GM12878 (cell line): ENCODE measurements around the gene DRD1. TPM values are rescaled to one million over a fixed set of nuclear protein-coding genes. Genes with fewer than 3 reads are reported as not detected.

Experiments used
- ATAC-seq: fragments of 200-7000 bp; cut with Tn5 transposase; 3 replicates; pipeline ENCODE4 v1.9.1; 2020; ENCODE audit warnings: mild to moderate bottlenecking, moderate library complexity
- BruUV-seq: library from RNA; stranded (reverse); fragments of 400-500 nt; replicated peaks from 2 replicates; lab custom pipeline; 2021; lab: Mats Ljungman, UMichigan
- CTCF ChIA-PET: fragments of 300-600 bp; sonication (Branson Sonifier 250); formaldehyde crosslinking; extraction: SDS; loops from one replicate; lab custom pipeline; 2021; ENCODE audit warnings: inconsistent platforms; lab: Yijun Ruan, JAX
- POLR2A ChIA-PET: fragments of 350-600 bp; formaldehyde crosslinking; extraction: SDS; loops from one replicate; lab custom pipeline; 2021; ENCODE audit warnings: inconsistent platforms; lab: Charles Lee
- RAD21 ChIA-PET: fragments of 300-600 bp; sonication (Branson Sonifier 250); formaldehyde crosslinking; loops from one replicate; lab custom pipeline; 2023; ENCODE audit warnings: antibody characterized with exemption; ENCODE audit not compliant: unreplicated experiment; lab: Charles Lee
- SMC1A ChIA-PET: fragments of 300-600 bp; sonication (Branson Sonifier 250); formaldehyde crosslinking; loops from one replicate; lab custom pipeline; 2023; ENCODE audit not compliant: unreplicated experiment, uncharacterized antibody; lab: Charles Lee
- DNase-seq: peaks from one replicate; pipeline ENCODE4 v3.0.0-alpha.2; 2011; ENCODE audit warnings: low read depth, low spot score
- FAIRE-seq: peaks from 3 replicates; lab custom pipeline; 2011; peaks lifted over from hg19 to GRCh38; lab: Jason Lieb, UNC
- H2AFZ ChIP-seq: 2 replicates; pipeline ENCODE4 v1.6.0; 2011; ENCODE audit warnings: low read depth, low read length, control low read depth; ENCODE audit not compliant: control insufficient read depth
- H3K27ac ChIP-seq: 2 replicates; pipeline ENCODE4 v1.5.1; 2011; ENCODE audit warnings: control low read depth; ENCODE audit not compliant: control insufficient read depth, insufficient read depth
- H3K27me3 ChIP-seq, 2 experiments: replicated peaks in 1 of 2; 2 replicates each; pipeline versions ENCODE4 v1.6.0 to v1.6.1; 2011; ENCODE audit warnings: low read length in 1 of 2; ENCODE audit not compliant: control insufficient read depth in 2 of 2, insufficient read depth in 2 of 2
- H3K36me3 ChIP-seq, 2 experiments: 2 replicates each; pipeline ENCODE4 v1.5.1; 2011; ENCODE audit warnings: low read length in 1 of 2; ENCODE audit not compliant: control insufficient read depth in 2 of 2, insufficient read depth in 2 of 2
- H3K4me1 ChIP-seq: 2 replicates; pipeline ENCODE4 v1.6.1; 2011; ENCODE audit warnings: mild to moderate bottlenecking, low read length, moderate library complexity, mixed read lengths; ENCODE audit not compliant: control insufficient read depth, insufficient read depth
- H3K4me2 ChIP-seq: 2 replicates; pipeline ENCODE4 v1.6.0; 2011; ENCODE audit warnings: control low read depth; ENCODE audit not compliant: control insufficient read depth, insufficient read depth
- H3K4me3 ChIP-seq: fragments of 200-600 bp; sonication (generic); 2 replicates; pipeline ENCODE4 v1.5.1; 2016
- H3K79me2 ChIP-seq: 2 replicates; pipeline ENCODE4 v1.6.0; 2011; ENCODE audit warnings: low read length; ENCODE audit not compliant: control insufficient read depth, insufficient read depth
- H3K9ac ChIP-seq: 2 replicates; pipeline ENCODE4 v1.8.0; 2011; ENCODE audit warnings: low read length, control low read depth, mixed read lengths; ENCODE audit not compliant: control insufficient read depth, insufficient read depth
- H3K9me3 ChIP-seq: replicated peaks from 3 replicates; pipeline ENCODE4 v1.5.1; 2011; ENCODE audit warnings: mild to moderate bottlenecking, low read length; ENCODE audit not compliant: control insufficient read depth, insufficient read depth
- H4K20me1 ChIP-seq: 2 replicates; pipeline ENCODE4 v1.6.0; 2011; ENCODE audit not compliant: control insufficient read depth, insufficient read depth
- NBN ChIP-seq: fragments of 450-650 bp; IDR thresholded peaks from 2 replicates; pipeline ENCODE4 v1.6.1; 2016
- RELA ChIP-seq: fragments of 450-650 bp; IDR thresholded peaks from 2 replicates; pipeline ENCODE4 v1.8.0; 2014; ENCODE audit warnings: borderline replicate concordance; ENCODE audit not compliant: partially characterized antibody
- STAT3 ChIP-seq: IDR thresholded peaks from 2 replicates; pipeline ENCODE4 v1.6.1; 2011; ENCODE audit warnings: low read depth, low read length, improper control_type of control experiment
- WGBS: methylation state at CpG from one replicate; pipeline ENCODE4 v1.1.6; 2016; ENCODE audit warnings: low lambda C conversion rate; ENCODE audit not compliant: insufficient replicate concordance, insufficient coverage; ENCODE audit errors: missing lambda C conversion rate; 5-methylcytosine and 5-hydroxymethylcytosine counted together
- in situ Hi-C: fragments of 300-500 bp; cut with MboI; formaldehyde crosslinking; loops from 9 replicates; pipeline ENCODE4 v1.14.3; 2018; ENCODE audit warnings: mixed read lengths
- intact Hi-C: fragments of 100-400 bp; cut with micrococcal nuclease; formaldehyde crosslinking; loops from one replicate; pipeline ENCODE4 v1.14.2; 2022; ENCODE audit not compliant: unreplicated experiment
- polyA plus RNA-seq, 11 experiments: library from polyadenylated mRNA; depleted of rRNA in 4 of 11; unstranded in 6 of 11; stranded (reverse) in 5 of 11; fragments of >200 nt; fragmentation: Nextera tagmentation in 4 of 11; fragmentation: Illumina TruSeq in 1 of 11; extraction: Ambion mirVana in 4 of 11; extraction: Trizol in 1 of 11; gene quantifications; 1 replicate in 1 of 11; 2 replicates in 10 of 11; pipeline versions ENCODE4 v1.2.1 to v1.2.3, GENCODE V29; 2011 to 2016; ENCODE audit warnings: inconsistent platforms in 2 of 11, missing spikeins in 2 of 11, low read depth in 1 of 11
- total RNA-seq, 4 experiments: library from RNA; depleted of rRNA in 3 of 4; stranded (reverse); fragments of >200 nt in 3 of 4; fragmentation: Illumina TruSeq in 1 of 4; extraction: Trizol in 1 of 4; gene quantifications; 2 replicates each; pipeline versions ENCODE4 v1.2.1 to v1.2.3, GENCODE V29; 2013 to 2021
- TF ChIP-seq, protein P1 (sequence below): fragments of 450-650 bp; IDR thresholded peaks from 2 replicates; pipeline ENCODE4 v1.6.1; 2017; ENCODE audit warnings: mild to moderate bottlenecking, low read depth, inconsistent platforms; ENCODE audit not compliant: poor library complexity, severe bottlenecking
- TF ChIP-seq, protein P2 (sequence below): IDR thresholded peaks from 2 replicates; pipeline ENCODE4 v1.6.1; 2012; ENCODE audit warnings: low read depth, low read length, improper control_type of control experiment
- TF ChIP-seq, protein P3 (sequence below): fragments of 450-650 bp; formaldehyde crosslinking; IDR thresholded peaks from 2 replicates; pipeline ENCODE4 v1.5.0; 2022; ENCODE audit warnings: mild to moderate bottlenecking, missing genetic modification characterization

Gene DRD1
- total and polyA plus RNA-seq, 10 of the 15 experiments (the other 5 are each of a cell fraction or from before 2014, with no cell fraction given) = not detected

DNA sequence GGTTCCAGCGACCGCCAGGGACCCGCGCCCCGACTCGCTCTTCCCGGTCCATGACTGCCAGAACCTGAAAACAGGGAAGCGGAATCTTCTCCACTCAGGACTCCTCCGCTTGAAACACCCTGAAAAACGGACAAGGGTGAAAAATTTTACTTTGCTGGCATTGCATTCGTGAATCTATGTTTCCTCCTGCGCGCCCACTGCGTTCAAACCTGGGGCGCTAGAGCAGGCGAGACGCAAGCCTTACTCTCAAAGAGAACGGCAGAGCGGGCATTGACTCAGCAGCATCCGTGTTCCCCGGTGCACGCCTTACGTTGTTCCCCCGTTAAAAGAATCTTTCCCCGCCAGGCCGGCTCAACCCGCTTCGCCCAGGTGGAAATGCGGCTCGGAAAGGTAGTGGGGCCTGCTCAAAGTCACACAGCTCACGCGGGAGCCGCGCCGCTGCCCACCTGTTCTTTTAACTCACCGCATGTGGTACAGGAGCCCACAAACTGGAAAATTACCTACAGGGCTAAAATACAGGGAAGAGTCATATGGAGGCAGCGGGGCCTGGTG lies 999 bp upstream of the DRD1 start:
- no peak for FAIRE-seq

More for the DNA sequence above, 999 bp upstream of the DRD1 start:
- ChIA-PET CTCF (no interaction called here), RAD21 (no interaction called here), POLR2A (no interaction called here), SMC1A (no interaction called here)
- no peaks in the 10 kb centered on the region for H3K9me3 ChIP-seq
- in situ Hi-C loops (loop anchor here (5.0 kb wide), 1 partner anchor 493 kb away; no protein-coding TSS in a partner anchor), intact Hi-C loops (loop anchor here (1.0 kb wide), 1 partner anchor 494 kb away; no protein-coding TSS in a partner anchor)
- H3K4me3 ChIP-seq = no peak overlapping the region
- no peak overlapping the region for H3K9ac ChIP-seq
- no peak overlapping the region for H2AFZ ChIP-seq
- BruUV-seq = no TSS peak
- 34% methylated on average over 37 of the region's 37 CpGs for WGBS
- no peaks in the 10 kb centered on the region for H3K4me1 ChIP-seq
- no peaks in the 10 kb centered on the region for H4K20me1 ChIP-seq
- no peak for ATAC-seq
- no peak for DNase-seq
- no peak overlapping the region for H3K27ac ChIP-seq
- no peak for TF ChIP-seq RELA
- TF ChIP-seq, protein P1, sequence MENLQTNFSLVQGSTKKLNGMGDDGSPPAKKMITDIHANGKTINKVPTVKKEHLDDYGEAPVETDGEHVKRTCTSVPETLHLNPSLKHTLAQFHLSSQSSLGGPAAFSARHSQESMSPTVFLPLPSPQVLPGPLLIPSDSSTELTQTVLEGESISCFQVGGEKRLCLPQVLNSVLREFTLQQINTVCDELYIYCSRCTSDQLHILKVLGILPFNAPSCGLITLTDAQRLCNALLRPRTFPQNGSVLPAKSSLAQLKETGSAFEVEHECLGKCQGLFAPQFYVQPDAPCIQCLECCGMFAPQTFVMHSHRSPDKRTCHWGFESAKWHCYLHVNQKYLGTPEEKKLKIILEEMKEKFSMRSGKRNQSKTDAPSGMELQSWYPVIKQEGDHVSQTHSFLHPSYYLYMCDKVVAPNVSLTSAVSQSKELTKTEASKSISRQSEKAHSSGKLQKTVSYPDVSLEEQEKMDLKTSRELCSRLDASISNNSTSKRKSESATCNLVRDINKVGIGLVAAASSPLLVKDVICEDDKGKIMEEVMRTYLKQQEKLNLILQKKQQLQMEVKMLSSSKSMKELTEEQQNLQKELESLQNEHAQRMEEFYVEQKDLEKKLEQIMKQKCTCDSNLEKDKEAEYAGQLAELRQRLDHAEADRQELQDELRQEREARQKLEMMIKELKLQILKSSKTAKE = no peak
- TF ChIP-seq NBN = no peak
- TF ChIP-seq, protein P2, sequence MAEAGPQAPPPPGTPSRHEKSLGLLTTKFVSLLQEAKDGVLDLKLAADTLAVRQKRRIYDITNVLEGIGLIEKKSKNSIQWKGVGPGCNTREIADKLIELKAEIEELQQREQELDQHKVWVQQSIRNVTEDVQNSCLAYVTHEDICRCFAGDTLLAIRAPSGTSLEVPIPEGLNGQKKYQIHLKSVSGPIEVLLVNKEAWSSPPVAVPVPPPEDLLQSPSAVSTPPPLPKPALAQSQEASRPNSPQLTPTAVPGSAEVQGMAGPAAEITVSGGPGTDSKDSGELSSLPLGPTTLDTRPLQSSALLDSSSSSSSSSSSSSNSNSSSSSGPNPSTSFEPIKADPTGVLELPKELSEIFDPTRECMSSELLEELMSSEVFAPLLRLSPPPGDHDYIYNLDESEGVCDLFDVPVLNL = no peak
- no peak for TF ChIP-seq STAT3
- TF ChIP-seq, protein P3, sequence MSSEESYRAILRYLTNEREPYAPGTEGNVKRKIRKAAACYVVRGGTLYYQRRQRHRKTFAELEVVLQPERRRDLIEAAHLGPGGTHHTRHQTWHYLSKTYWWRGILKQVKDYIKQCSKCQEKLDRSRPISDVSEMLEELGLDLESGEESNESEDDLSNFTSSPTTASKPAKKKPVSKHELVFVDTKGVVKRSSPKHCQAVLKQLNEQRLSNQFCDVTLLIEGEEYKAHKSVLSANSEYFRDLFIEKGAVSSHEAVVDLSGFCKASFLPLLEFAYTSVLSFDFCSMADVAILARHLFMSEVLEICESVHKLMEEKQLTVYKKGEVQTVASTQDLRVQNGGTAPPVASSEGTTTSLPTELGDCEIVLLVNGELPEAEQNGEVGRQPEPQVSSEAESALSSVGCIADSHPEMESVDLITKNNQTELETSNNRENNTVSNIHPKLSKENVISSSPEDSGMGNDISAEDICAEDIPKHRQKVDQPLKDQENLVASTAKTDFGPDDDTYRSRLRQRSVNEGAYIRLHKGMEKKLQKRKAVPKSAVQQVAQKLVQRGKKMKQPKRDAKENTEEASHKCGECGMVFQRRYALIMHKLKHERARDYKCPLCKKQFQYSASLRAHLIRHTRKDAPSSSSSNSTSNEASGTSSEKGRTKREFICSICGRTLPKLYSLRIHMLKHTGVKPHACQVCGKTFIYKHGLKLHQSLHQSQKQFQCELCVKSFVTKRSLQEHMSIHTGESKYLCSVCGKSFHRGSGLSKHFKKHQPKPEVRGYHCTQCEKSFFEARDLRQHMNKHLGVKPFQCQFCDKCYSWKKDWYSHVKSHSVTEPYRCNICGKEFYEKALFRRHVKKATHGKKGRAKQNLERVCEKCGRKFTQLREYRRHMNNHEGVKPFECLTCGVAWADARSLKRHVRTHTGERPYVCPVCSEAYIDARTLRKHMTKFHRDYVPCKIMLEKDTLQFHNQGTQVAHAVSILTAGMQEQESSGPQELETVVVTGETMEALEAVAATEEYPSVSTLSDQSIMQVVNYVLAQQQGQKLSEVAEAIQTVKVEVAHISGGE (CRISPR knock-in tag) = no peak
- no peaks in the 10 kb centered on the region for H3K79me2 ChIP-seq
- H3K27me3 ChIP-seq = peaks cover 7 to 13% of the 10 kb centered on the region in 2 experiments; a peak in 3 of 4 replicates
- H3K36me3 ChIP-seq = no peaks in the 10 kb centered on the region
- no peak overlapping the region for H3K4me2 ChIP-seq
